Upper lobe of right lung (tissue), 1 donor: ENCODE data around the gene FPR2. TPM values are rescaled to one million over a fixed set of nuclear protein-coding genes. Genes with fewer than 3 reads are reported as not detected.
A peak's percentile ranks its signal among the peaks of the same experiment; 100 is the strongest.

ENCODE experiments used
- ATAC-seq: fragments of 200-7000 bp; cut with Tn5 transposase; one replicate; pipeline ENCODE4 v1.9.1; 2020; ENCODE audit warnings: mild to moderate bottlenecking, moderate library complexity
- DNase-seq: peaks from one replicate; pipeline ENCODE4 v3.0.0-alpha.2; 2020
- H3K27ac ChIP-seq: fragments of 200-600 bp; one replicate; pipeline ENCODE4 v1.8.0; 2022
- H3K27me3 ChIP-seq: fragments of 200-600 bp; one replicate; pipeline ENCODE4 v1.8.0; 2022; ENCODE audit warnings: mild to moderate bottlenecking
- H3K36me3 ChIP-seq: fragments of 200-600 bp; one replicate; pipeline ENCODE4 v1.8.0; 2022
- H3K4me1 ChIP-seq: fragments of 200-600 bp; one replicate; pipeline ENCODE4 v1.8.0; 2022
- H3K4me3 ChIP-seq: fragments of 200-600 bp; one replicate; pipeline ENCODE4 v1.8.0; 2022; ENCODE audit warnings: mild to moderate bottlenecking
- H3K9me3 ChIP-seq: fragments of 200-600 bp; one replicate; pipeline ENCODE4 v1.8.0; 2022
- intact Hi-C: fragments of 100-400 bp; cut with DNase I; formaldehyde crosslinking; loops from one replicate; pipeline ENCODE4 v1.11.0; 2022
- total RNA-seq: library from RNA; stranded (reverse); fragmentation: NEBNext Ultra II Directional; extraction: Animal tissue kit (Norgen Biotek cat#: 25700); gene quantifications from one replicate; pipeline ENCODE4 v1.2.1, GENCODE V29; 2021
- TF ChIP-seq, protein P1 (sequence below): fragments of 200-600 bp; IDR thresholded peaks from one replicate; pipeline ENCODE4 v1.8.0; 2022; ENCODE audit warnings: antibody characterized with exemption
- donor health status: DM: no; HTN: yes; CAD: no; lungs with severe emphysema.

The FPR2 gene
- total RNA-seq, 1 donor from 2014 or later, result 12.5 TPM

DNA sequence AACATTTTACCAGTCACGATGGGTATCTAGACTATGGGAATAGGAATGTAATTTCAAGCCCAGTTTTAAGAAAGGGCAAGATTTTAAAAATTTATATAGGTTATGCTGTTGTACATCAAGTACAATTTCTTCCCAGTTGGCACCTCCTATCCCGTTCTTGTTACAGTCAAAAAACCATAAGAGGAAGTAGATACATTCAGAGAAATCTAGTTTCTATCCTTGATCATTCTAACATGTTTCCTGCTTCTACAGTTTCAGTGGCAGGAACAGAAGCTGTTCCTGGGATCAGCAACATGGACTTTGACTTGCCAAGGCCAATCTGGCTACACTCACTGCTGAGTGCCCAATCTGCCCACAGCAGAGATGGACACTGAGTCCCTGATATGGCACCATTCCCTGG is 19.3 kb downstream of the FPR2 start:
- Histone ChIP-seq H3K4me3 (no peak overlapping the region), H3K4me1 (peaks cover 7% of the 10 kb centered on the region), H3K27me3 (no peaks in the 10 kb centered on the region), H3K27ac (no peak overlapping the region), H3K9me3 (no peaks in the 10 kb centered on the region), H3K36me3 (no peaks in the 10 kb centered on the region)
- ATAC-seq, result no peak
- TF ChIP-seq, protein P1, sequence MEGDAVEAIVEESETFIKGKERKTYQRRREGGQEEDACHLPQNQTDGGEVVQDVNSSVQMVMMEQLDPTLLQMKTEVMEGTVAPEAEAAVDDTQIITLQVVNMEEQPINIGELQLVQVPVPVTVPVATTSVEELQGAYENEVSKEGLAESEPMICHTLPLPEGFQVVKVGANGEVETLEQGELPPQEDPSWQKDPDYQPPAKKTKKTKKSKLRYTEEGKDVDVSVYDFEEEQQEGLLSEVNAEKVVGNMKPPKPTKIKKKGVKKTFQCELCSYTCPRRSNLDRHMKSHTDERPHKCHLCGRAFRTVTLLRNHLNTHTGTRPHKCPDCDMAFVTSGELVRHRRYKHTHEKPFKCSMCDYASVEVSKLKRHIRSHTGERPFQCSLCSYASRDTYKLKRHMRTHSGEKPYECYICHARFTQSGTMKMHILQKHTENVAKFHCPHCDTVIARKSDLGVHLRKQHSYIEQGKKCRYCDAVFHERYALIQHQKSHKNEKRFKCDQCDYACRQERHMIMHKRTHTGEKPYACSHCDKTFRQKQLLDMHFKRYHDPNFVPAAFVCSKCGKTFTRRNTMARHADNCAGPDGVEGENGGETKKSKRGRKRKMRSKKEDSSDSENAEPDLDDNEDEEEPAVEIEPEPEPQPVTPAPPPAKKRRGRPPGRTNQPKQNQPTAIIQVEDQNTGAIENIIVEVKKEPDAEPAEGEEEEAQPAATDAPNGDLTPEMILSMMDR, result no peak
- DNase-seq, result no peak
- intact Hi-C loops, result no loop called here

- TF ChIP-seq, protein P1, result no peak
- no peaks in the 10 kb centered on the region for H3K36me3 ChIP-seq
- peaks cover 11% of the 10 kb centered on the region for H3K4me1 ChIP-seq
- intact Hi-C loops, result no loop called here
- H3K4me3 ChIP-seq, result no peak overlapping the region
- H3K27me3 ChIP-seq, result no peaks in the 10 kb centered on the region
- H3K27ac ChIP-seq, result no peak overlapping the region
- DNase-seq (no peak), ATAC-seq (no peak)
- H3K9me3 ChIP-seq, result no peaks in the 10 kb centered on the region
Measured at GRCh38 chr19:51781999-51782398, 21.0 kb downstream of the FPR2 start.

- H3K4me1 ChIP-seq, result peaks cover 8% of the 10 kb centered on the region
- no peaks in the 10 kb centered on the region for H3K36me3 ChIP-seq
- ATAC-seq (peak; percentile 70), DNase-seq (no peak)
- no peak overlapping the region for H3K27ac ChIP-seq
- H3K27me3 ChIP-seq, result no peaks in the 10 kb centered on the region
- H3K9me3 ChIP-seq, result no peaks in the 10 kb centered on the region
- TF ChIP-seq, protein P1, result no peak
- intact Hi-C loops, result no loop called here
- H3K4me3 ChIP-seq, result no peak overlapping the region
Measured at GRCh38 chr19:51783372-51783771, 22.4 kb downstream of the FPR2 start.

GRCh38 chr19:51784109-51784785 is 23.3 kb downstream of the FPR2 start:
- ATAC-seq (no peak), DNase-seq (no peak)
- peaks cover 8% of the 10 kb centered on the region for H3K4me1 ChIP-seq
- H3K4me3 ChIP-seq, result no peak overlapping the region
- no peaks in the 10 kb centered on the region for H3K27me3 ChIP-seq
- TF ChIP-seq, protein P1, result no peak
- intact Hi-C loops, result no loop called here
- no peaks in the 10 kb centered on the region for H3K36me3 ChIP-seq
- H3K27ac ChIP-seq, result peak overlapping the region; percentile 40
- H3K9me3 ChIP-seq, result no peaks in the 10 kb centered on the region

DNA sequence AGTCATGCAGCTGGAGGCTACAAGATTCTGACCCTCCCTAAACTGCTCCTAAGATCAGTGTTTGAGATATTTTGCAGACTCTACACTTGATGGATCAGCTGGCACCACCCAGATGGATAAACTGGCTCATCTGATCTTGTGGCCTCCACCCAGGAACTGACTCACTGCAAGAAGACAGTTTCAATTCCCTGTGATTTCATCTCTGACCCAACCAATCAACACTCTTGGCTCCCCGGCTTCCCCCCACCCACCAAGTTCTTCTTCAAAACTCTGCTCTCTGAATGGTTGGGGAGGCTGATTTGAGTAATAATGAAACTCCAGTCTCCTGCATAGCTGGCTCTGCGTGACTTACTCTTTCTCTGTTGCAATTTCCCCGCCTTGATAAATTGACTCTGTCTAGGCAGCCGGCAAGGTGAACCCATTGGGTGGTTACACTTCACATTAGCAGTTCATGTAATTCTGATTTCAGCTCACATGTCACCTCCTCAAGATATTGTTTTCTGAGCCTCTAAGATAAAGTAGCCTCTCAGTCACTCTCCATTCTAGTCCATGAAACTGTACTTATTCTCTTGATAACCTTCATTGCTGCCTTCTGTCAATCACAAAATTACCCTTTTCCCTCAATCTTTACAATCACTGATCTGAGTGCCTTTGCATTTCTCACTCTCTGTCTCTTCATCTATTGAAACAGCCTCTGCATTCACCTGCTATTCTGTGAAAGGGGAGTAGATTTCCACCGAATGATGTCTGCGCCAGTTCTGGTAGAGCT is 24.1 kb downstream of the FPR2 start:
- intact Hi-C loops, result no loop called here
- no peak overlapping the region for H3K4me3 ChIP-seq
- H3K9me3 ChIP-seq, result no peaks in the 10 kb centered on the region
- peaks cover 8% of the 10 kb centered on the region for H3K4me1 ChIP-seq
- no peaks in the 10 kb centered on the region for H3K36me3 ChIP-seq
- no peaks in the 10 kb centered on the region for H3K27me3 ChIP-seq
- ATAC-seq, result peak; percentile 89
- TF ChIP-seq, protein P1, result no peak
- peak; percentile 70 for DNase-seq
- peak overlapping the region; percentile 70 for H3K27ac ChIP-seq
